Activated CD8-positive, alpha-beta memory T cell treated with anti-CD3 and anti-CD28 coated beads, Interleukin-2, amount 50 U/mL, for 1 hour (primary cell): Measurements from ENCODE around the gene ZNF263.

ENCODE experiments used
- DNase-seq: peaks from one replicate; pipeline ENCODE4 v3.0.0-alpha.2; 2020; ENCODE audit errors: extremely low read depth

The ZNF263 gene

GRCh38 chr16:3282730-3283542 lies at the start of gene ZNF263:
ZNF263 (plus strand) TSS chr16:3283491; CDS start chr16:3283819, 328 bp downstream.
- DNase-seq = peak; percentile 83

GRCh38 chr16:3234543-3234856 lies 48.8 kb upstream of the ZNF263 start:
- DNase-seq = no peak

GRCh38 chr16:3234857-3235561 lies 48.3 kb upstream of the ZNF263 start, which contains the start of gene ZNF200:
ZNF200 (minus strand) TSS chr16:3235158; CDS start chr16:3233755, 1,403 bp downstream.
- DNase-seq = peak; percentile 78

- DNase-seq = no peak
Observed at GRCh38 chr16:3235856-3236669, 47.2 kb upstream of the ZNF263 start.

GRCh38 chr16:3241761-3242160 lies 41.5 kb upstream of the ZNF263 start:
- no peak for DNase-seq

GRCh38 chr16:3242709-3243108 lies 40.6 kb upstream of the ZNF263 start:
- no peak for DNase-seq

- DNase-seq = no peak
Observed at GRCh38 chr16:3243882-3244281, 39.4 kb upstream of the ZNF263 start.

GRCh38 chr16:3246002-3246401 lies 37.3 kb upstream of the ZNF263 start:
- no peak for DNase-seq

- no peak for DNase-seq
Observed at GRCh38 chr16:3246876-3247275, 36.4 kb upstream of the ZNF263 start.

GRCh38 chr16:3248596-3248995 lies 34.7 kb upstream of the ZNF263 start:
- DNase-seq = no peak

- DNase-seq = no peak
Observed at GRCh38 chr16:3249020-3249419, 34.3 kb upstream of the ZNF263 start.

GRCh38 chr16:3249451-3249850 lies 33.8 kb upstream of the ZNF263 start:
- no peak for DNase-seq

GRCh38 chr16:3252967-3253366 lies 30.3 kb upstream of the ZNF263 start:
- DNase-seq = no peak

GRCh38 chr16:3254309-3254708 lies 29.0 kb upstream of the ZNF263 start:
- DNase-seq = no peak

GRCh38 chr16:3256146-3256865 lies 27.0 kb upstream of the ZNF263 start, which contains the start of gene MEFV:
MEFV (minus strand) TSS chr16:3256633; CDS start chr16:3256587, 46 bp downstream.
- DNase-seq = no peak

GRCh38 chr16:3256866-3257465 lies 26.3 kb upstream of the ZNF263 start:
- DNase-seq = no peak

- no peak for DNase-seq
Observed at GRCh38 chr16:3259836-3260235, 23.5 kb upstream of the ZNF263 start.

- DNase-seq = no peak
Observed at GRCh38 chr16:3262517-3262916, 20.8 kb upstream of the ZNF263 start.

- DNase-seq = peak; percentile 86
Observed at GRCh38 chr16:3264137-3265036, 18.9 kb upstream of the ZNF263 start.
